ENCODE results near the gene ATF7IP2.
"Not testable (repeated sequence)": the region's sequence is repeated elsewhere in the genome, so short reads cannot be mapped to it uniquely, and the experiment has no call there.

The ATF7IP2 gene

DNA sequence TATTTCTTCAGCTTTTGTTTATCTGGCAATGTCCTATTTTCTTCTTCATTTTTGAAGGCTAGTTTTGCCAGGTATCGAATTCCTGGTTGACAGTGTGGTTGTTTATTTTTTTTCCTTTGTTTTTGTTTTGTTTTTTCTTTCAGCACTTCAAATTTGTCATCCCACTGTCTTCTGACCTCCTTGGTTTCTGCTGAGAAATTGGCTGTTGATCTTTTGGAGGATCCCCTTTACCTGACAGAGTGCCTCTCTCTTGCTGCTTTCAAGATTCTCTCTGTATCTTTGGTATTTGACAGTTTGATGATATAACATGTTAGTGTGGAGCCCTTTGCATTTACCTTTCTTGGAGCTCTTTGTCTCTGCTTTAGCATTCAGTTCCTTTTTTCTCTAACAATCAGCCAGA, 9.6 kb upstream of the ATF7IP2 start:
- no peak for DNase-seq (ENCODE audit: low spot score)

DNA sequence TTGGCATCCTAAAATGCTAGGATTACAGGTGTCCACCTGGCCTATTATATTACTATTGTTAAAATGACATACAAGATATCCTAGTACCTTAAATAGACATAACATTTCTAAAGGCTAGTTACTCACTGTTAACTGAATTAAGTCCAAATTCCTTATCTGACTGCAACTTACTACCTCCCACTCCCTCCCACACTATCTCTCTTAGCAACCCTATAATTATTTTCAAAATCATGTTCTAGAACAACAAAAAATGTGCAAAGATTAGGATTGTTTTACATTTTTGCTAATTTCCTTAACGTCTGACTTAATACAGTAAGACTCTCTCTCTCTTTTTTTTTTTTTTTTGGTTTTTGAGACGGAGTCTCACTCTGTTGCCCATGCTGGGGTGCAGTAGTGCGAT, 2.2 kb upstream of the ATF7IP2 start:
- DNase-seq (ENCODE audit: low spot score), result no peak

DNA sequence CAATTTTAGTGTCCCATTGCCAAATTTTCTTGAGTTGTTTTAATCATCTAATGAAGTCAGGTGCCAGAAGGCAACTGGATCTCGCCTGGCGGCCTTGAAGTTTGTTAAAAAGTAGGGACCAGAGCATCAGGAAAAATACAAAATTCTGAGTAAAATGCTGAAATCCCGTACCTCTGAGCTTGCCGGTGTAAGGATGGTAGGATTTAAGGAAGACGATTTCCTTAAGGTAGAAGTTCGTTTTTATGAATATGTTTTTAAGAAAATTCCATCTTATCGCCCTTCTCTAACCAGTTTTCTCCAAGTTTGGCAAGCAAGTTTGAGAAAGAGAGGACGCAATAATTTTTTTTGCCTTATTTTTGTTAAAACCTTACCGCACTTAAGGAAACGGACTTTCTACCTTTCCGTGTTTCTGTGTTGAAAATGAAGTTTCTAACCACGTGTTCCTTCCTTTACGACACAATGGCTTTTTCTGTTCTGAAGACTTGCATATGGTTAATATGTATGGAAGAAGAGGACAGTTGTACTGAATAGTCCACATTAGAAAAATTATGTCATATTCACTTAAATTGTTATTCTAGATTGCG, 748 bp downstream of the ATF7IP2 start:
- DNase-seq (ENCODE audit: low spot score), result no peak

DNA sequence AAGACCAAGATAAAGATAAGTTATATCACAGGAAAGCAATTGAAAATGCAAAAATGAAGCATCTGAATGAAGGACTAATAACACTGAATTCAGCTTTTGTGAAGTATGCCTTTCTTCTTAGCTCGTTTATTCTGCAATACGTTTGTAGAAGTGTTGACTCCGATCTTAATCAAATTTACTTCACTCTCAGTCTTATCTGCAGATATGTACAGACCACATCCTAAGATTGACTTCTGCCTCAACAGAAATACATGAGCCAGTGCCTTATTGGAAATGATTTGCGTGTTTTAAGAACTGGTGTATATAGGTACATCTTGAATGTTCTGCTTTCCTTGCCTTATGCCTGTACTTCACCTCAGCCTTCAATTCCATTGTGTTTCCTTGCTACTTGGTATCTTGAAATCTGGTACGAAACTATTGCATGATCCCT, 1.3 kb downstream of the ATF7IP2 start:
- no peak for DNase-seq (ENCODE audit: low spot score)

DNA sequence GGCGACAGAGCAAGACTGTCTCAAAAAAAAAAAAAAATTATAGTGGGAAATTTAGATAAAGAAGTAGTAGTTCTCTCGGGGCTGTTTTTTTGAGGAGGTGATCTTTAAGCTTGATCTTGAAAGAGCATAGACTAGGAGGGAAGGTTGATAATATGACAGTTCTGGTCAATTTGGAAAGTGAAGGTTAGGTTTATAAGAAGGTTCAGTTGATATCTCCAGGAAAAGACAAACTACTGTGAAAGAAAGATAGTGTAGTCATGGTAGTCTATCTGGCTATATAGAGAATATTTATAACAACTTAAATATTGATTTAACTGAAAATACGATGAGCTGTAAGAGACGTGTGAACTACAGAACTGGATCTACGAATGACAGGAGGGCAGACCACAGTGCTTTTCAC, 3.1 kb downstream of the ATF7IP2 start:
- no peak for DNase-seq (ENCODE audit: low spot score)

DNA sequence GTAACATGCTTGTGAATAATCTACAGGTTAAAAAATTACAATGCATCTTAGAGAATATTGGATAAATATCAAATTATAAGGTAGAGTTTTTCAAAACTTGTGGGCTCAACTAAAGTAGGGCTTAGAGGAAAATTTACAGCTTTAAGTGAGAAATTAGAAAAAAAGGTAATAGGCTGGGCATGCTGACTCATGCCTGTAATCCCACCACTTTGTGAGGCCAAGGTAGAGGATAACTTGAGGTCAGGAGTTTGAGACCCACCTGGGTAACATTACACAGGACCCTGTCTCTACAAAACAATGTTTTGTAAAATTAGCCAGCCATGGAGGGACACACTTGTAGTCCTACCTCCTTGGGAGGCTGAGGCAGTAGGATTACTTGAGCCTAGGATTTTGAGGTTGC, 4.5 kb downstream of the ATF7IP2 start:
- no peak for DNase-seq (ENCODE audit: low spot score)

DNA sequence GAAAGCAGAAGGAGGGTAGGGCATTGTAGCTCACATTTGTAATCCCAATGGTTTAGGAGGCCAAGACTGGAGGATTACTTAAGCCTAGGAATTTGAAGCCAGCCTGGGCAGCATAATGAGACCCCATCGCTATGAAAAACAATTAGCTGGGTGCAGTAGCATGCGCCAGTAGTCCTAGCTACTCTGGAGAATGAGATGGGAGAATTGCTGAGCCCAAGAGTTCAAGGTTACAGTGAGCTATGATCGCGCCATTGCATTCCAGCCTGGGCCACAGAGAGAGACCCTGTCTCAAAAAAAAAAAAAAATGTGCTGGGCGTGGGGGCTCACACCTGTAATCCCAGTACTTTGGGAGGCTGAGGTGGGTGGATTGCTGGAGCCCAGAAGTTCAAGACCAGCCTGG, 5.0 kb downstream of the ATF7IP2 start:
- DNase-seq (ENCODE audit: low spot score), result no peak

DNA sequence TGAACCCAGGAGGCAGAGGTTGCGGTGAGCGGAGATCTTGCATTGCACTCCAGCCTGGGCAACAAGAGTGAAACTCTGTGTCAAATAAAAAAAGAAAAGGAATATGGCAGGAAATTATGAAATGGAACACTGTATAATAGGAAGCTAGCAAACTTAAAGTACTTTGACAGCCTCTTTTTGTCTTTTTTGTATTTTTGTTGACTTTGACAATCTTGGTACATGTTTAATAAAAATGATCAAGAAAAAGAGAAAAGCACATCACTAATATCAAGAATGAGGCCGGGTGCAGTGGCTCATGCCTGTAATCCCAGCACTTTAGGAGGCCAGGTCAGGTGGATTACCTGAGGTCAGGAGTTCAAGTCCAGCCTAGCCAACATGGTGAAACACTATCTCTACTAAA, 5.5 kb downstream of the ATF7IP2 start:
- no peak for DNase-seq (ENCODE audit: low spot score)

DNA sequence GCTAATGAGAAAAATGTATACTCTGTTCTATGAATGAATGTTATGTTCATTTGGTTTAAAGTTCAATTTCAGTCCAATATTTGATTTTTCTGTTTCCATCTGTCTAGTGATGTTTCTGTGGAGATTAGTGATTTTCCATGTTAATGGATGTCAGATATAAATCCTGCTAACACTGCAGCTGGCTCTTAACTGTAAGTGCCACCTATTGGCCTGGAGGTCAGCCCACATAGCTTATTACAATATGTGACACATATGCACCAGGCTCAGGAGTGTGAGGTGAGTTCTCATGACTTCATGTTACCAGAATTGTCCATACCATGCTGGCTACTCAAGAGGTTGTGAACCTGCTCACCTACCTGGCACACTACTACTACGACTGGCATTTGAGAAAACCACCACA, 17.1 kb downstream of the ATF7IP2 start:
- DNase-seq (ENCODE audit: low spot score), result no peak

DNA sequence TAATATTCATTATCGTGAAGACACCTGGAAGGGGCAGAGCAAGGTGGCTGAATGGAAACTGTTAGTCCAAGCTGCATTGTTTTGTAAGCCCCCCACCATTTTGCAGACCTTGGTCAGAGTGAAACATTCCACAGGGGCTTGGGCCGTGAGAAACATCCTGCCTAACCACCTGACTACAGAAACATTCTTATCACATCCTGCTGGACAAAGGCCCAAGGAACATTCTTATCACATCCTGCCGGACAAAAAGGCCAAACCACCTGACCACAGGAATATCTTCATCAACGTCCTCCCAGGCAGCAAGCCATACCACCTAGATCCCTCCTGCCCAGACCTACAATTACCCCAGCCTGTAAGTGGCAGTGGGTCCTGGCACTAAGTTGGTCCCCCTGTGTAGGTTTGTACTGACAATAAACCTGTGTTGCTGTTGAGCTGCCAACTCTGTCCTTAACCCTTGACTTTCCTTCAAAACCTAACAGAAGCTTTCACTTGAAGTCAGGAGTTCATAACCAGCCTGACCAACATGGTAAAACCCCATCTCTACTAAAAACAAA, 19.6 kb downstream of the ATF7IP2 start:
- DNase-seq (ENCODE audit: low spot score), result no peak

DNA sequence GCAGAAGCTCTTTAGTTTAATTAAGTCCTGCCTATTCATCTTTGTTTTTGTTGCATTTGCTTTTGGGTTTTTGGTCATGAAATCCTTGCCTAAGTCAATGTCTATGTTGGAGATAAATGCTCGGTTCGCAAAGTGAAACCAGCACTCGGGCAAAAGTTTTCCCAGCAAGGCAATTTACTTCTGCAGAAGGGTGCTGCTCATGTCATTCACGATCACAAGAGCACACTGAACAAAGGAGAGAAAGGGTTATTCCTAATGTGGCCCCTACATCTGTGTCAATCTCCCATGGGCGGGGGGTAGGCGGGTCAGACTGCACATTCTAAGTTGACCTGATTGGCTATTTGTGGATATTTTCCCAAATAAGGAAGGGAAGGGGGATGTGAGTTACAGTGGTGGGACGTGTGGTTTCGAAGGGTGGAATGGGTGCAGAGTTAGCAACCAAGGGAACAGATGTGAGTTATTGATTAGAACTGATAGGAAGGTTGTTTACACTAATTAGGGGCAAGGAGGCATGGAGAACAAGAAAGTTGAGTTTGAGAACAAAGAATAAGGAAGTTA, 23.0 kb downstream of the ATF7IP2 start:
- no peak for DNase-seq (ENCODE audit: low spot score)

DNA sequence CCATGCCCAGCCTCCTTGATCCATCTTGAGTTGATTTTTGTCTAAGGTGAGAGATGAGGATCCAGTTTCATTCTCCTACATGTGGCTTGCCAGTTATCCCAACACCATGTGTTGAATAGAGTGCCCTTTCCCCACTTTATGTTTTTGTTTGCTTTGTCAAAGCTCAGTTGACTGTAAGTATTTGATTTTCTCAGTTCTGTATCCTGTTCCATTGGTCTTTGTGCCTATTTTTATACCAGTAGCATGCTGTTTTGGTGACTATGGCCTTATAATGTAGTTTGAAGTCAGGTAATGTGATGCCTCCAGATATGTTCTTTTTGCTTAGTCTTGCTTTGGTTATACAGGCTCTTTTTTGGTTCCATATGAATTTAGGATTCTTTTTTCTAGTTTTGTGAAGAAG, 23.9 kb downstream of the ATF7IP2 start:
- DNase-seq (ENCODE audit: low spot score), result not testable (repeated sequence)

DNA sequence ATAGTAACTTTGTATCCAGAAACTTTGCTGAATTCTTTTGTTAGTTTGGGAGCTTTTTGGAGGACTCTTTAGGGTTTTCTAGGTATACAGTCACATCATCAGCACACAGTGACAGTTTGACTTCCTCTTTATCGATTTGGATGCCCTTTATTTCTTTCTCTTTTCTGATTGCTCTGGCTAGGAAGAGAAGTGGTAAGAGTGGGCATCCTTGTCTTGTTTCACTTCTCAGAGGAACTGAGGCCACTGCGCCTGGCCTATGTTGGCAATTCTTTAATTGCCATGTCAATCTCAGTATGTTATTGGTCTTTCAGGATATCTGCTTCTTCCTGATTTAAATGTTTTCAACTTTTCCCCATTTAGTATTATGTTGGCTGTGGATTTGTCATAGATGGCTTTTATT, 24.6 kb downstream of the ATF7IP2 start:
- DNase-seq (ENCODE audit: low spot score), result no peak

DNA sequence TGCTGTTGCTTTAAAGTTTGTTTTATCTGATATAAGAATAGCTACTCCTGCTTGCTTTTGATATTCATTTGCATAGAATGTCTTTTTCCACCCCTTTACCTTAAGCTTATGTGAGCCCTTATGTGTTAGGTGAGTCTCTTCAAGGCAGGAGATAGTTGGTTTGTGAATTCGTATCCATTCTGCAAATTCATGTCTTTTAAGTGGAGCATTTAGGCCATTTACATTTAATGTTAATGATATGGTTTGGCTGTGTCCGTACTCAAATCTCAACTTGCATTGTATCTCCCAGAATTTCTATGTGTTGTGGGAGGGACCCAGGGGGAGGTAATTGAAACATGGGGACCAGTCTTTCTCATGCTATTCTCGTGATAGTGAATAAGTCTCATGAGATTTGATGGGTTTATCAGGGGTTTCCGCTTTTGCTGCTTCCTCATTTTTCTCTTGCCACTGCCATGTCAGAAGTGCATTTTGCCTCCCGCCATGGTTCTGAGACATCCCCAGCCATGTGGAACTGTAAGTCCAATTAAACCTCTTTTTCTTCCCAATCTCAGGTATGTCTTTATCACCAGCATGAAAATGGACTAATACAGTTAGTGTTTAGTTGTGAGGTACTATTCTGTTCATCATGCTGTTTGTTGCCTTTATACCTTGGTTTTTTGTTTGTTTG, 27.2 kb downstream of the ATF7IP2 start:
- DNase-seq (ENCODE audit: low spot score), result no peak

DNA sequence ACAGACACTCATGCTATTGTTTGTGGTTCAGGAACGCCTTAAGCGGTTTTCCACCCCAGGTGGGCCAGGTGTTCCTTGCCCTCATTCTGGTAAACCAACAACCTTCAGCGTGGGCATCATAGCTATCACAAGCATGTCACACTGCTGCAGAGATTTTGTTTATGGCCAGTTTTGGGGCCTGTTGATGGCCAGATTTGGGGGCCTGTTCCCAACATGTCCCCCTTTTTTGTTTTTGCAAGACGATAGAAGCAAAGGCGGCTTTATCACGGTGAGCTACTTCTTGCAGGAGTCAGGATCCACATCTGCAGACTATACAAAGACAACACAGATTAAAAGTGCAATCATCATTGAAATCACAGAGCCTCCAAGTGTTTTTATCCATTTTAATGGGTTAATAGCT, 32.3 kb downstream of the ATF7IP2 start:
- not testable (repeated sequence) for DNase-seq (ENCODE audit: low spot score)

DNA sequence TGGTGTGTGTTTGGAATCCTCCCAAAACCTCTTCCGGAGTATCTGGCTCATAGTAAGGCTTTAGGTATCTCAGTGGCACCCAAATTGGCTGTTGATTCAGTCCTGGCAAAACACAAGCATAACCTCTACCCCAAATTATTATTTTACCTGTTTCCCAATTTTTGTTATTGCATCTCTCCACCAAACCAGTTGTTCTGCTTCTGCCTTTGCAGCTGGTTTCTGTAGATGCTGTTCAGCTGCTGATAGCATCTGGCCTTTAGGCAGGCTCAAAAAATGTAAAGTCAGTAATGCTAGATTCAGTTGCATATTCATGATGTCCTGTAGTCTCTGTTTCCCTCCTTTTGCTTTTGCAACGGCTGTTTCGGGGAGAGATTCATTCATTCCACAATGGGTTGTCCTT, 33.8 kb downstream of the ATF7IP2 start:
- no peak for DNase-seq (ENCODE audit: low spot score)

DNA sequence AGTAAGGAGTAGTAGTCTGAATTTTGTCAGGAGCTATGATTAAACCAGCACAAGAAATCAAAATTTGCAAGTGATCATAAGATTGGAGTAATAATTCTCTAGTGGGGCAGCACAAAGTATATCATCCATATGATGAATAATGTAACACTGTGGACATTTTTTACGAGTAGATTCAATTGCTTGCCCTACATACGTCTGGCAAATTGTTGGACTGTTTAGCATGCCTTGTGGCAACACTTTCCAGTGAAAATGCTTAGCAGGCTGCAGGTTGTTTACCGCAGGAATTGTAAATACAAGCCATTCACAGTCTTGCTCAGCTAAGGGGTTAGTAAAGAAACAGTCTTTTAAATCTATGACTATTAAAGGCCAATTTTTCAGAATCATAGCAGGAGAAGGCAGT, 35.7 kb downstream of the ATF7IP2 start:
- DNase-seq (ENCODE audit: low spot score), result no peak

DNA sequence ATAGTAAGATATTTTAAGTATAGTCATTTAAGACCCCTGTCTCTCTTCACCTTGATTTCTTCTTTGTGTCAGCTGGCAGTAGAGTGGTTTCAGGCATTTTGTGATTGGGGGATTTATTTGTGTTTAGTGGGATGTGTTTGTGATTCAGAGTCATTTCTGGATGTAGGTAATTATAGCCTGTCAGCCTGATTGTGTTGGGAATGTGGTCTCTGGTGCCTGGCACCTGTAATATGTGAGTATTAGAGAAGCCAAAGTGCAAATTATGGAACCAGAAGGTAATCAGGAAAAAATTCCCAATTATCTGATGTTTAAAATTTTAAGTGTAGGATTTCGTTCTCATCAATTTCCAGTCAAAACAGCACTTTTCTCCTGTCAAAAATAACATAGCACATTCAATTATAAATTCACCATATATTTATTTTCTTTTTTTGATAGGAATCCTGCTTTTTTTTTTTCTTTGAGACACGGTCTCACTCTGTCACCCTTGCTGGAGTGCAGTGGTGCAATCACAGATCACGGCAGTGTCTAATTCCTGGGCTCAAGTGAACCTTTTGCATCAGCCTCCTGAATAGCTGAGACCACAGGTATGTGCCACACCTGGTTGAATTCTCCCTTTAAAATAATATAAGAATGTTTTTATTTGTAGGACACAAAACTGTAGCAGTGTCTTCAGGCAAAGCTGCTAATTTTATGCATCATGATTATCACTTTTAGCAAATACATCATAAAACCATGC, 42.7 kb downstream of the ATF7IP2 start:
- no peak for DNase-seq (ENCODE audit: low spot score)

DNA sequence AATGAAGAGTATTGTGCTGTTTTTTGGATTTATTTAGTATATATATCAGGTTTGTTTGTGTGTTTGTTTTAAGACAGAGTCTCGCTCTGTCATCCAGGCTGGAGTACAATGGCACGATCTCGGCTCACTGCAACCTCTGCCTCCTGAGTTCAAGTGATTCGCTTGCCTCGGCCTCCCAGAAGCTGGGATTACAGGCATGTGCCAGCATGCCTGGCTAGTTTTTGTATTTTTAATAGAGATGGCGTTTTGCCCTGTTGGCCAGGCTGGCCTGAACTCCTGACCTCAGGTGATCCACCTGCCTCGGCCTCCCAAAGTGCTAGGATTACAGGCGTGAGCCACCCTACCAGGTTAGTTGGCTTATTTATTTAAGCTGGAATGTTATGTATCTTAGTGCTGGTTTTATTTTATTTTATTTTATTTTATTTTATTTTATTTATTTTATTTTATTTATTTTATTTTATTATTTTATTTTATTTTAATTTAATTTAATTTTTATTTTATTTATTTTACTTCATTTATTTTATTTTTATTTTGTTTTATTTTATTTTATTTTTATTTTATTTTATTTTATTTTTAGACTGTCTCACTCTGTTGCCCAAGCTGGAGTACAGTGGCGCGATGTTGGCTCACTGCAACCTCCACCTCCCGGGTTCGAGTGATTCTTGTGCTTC, 43.6 kb downstream of the ATF7IP2 start:
- DNase-seq (ENCODE audit: low spot score), result not testable (repeated sequence)

DNA sequence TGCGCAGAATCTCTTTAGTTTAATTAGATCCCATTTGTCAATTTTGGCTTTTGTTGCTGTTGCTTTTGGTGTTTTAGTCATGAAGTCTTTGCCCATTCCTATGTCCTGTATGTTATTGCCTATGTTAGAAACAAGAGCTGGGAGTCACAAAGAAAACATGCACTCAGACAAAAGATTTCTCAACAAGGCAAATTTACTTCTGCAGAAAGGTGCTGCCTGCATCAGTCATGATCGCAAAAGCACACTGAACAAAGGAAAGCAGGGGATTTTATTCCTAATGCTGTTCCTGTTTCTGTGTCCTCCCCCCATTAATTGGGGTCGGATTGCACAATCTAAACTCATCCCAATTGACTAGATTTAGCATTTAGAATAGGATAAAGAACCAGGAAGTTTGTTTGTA, 55.9 kb downstream of the ATF7IP2 start:
- no peak for DNase-seq (ENCODE audit: low spot score)

DNA sequence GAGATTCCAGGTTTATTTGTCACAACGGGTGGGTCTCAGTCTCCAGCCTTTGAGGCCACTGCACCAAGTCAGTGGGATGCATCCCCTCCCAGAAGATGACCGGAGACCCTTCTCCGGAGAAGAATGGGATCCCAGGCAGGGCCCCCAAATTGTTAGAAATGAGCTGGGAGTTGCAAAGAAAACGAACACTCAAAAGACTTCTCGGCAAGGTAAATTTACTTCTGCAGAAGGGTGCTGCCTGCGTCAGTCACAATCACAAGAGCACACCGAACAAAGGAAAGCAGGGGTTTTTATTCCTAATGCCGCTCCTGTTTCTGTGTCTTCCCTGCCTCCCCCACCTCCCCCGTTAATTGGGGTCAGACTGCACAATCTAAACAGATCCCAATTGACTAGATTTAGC, 61.4 kb downstream of the ATF7IP2 start:
- no peak for DNase-seq (ENCODE audit: low spot score)

All from germinal center (tissue), 1 donor.